NCI-H1930 (cell line): ENCODE measurements around the gene RFC4.
A peak's percentile ranks its signal among the peaks of the same experiment; 100 is the strongest.
"Not testable (repeated sequence)": the region's sequence is repeated elsewhere in the genome, so short reads cannot be mapped to it uniquely, and the experiment has no call there.

ENCODE experiments used
- DNase-seq, 2 experiments: peaks; one replicate each; lab custom pipeline; 2025; lab: John Stamatoyannopoulos, UW

Gene RFC4

GRCh38 chr3:186806089-186807055 is at the start of gene RFC4:
RFC4 (minus strand) TSS chr3:186806482; CDS start chr3:186804713, 1,769 bp downstream.
- peak; percentile 52 to 78 for DNase-seq

DNA sequence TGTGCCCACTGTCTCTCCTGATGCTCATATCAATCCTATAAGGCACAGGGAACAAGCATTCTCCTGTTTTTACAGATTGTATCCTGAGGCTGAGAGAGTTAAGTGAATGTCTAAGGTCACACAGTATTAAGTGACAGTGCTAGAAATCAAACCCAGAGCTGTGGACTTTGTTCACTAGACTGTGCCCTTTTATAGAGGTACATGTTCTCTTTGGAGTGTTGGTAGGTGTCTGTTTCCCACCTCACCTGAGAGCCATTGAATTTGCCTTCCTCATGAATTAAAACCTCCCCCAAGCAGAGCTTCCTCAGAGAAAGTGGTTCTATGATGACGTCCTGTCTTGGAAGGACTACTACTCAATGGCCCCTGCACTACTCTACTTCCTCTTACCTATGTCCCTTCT is 48.7 kb upstream of the RFC4 start:
- DNase-seq, result no peak

DNA sequence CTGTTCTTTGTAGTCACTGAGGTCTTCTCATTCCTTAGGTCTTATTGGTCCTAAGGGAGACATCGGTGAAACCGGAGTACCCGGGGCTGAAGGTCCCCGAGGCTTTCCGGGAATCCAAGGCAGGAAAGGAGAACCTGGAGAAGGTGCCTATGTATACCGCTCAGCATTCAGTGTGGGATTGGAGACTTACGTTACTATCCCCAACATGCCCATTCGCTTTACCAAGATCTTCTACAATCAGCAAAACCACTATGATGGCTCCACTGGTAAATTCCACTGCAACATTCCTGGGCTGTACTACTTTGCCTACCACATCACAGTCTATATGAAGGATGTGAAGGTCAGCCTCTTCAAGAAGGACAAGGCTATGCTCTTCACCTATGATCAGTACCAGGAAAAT is 47.9 kb upstream of the RFC4 start:
- DNase-seq, result no peak

GRCh38 chr3:186852994-186853393 is 46.7 kb upstream of the RFC4 start:
- DNase-seq, result no peak

GRCh38 chr3:186851835-186852234 is 45.6 kb upstream of the RFC4 start:
- DNase-seq, result not testable (repeated sequence)

DNA sequence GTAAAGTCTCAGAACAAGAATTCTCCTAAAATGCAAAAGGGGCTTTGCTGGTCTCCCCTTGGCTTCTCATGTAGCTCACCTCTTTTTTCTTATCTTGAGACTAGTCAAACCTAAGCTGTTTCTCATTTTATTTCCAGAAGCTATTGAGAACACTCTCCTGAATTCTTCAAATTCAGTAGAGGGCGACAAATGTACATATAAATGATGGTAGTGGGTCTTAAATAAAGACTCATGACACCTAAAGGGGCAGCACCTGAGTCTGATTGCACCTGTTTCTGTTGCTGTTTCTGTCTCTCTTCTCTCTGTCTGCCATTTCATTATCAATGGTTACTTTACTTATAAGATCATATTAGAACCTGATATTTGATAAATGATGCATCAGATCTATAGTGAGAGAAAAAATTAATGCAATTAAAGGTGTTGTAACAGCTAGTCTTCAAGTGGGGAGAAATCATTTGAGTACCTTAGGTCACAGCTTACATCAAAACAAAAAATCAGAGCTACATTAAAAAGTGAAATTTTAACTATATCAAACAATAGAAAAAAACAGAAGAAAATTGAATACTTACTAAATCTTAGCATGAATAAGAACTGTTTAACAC is 43.2 kb upstream of the RFC4 start:
- peak; percentile 4 to 7 for DNase-seq

- no peak for DNase-seq
Observed at GRCh38 chr3:186847437-186847836, 41.2 kb upstream of the RFC4 start.

- no peak for DNase-seq
Observed at GRCh38 chr3:186845756-186846155, 39.5 kb upstream of the RFC4 start.

GRCh38 chr3:186844908-186845307 is 38.6 kb upstream of the RFC4 start:
- no peak for DNase-seq

DNA sequence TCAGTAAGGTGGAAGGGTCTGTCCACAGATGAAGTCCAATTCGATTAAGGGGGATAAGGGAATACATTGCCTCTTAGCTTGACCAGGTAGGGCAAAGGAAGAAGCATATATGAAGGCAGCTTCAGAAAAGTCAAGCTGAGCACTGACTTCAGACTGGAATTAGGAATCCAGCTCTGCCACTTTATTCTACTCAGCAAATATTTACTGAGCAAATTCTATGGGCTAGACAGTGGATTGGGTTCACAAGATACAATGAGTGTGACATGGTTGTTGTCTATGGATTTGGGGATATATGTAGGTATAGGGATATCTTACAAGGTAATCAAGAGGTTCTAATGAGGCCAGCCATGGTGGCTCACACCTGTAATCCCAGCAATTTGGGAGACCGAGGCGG is 36.8 kb upstream of the RFC4 start:
- no peak for DNase-seq

- DNase-seq, result no peak
Observed at GRCh38 chr3:186842426-186843038, 36.2 kb upstream of the RFC4 start, which contains the start of gene ADIPOQ. ADIPOQ (plus strand) TSS chr3:186842710; CDS start chr3:186853059, 10,349 bp downstream.

- DNase-seq, result no peak
Observed at GRCh38 chr3:186841620-186842019, 35.3 kb upstream of the RFC4 start.

GRCh38 chr3:186839874-186840641 is 33.8 kb upstream of the RFC4 start:
- DNase-seq, result no peak

GRCh38 chr3:186832276-186832675 is 26.0 kb upstream of the RFC4 start:
- DNase-seq, result no peak

DNA sequence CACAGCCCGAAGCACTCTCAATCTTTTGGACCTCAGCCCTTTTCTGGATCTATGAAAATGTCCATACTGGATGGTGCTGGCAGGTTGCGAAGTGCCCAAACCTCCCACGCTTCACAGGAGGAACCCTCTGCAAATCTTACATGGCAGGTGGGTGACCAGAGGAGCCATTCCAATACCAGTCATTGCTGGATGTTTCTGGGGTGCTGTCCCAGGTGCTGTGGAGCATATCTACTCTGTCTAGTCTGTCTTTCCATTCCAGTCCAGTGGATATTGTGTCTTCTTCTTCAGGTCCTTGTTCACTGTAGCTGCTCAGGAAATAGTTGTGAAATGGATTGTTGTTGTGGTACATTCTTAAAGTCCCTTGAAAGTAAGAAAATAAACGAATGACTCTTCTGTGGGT is 25.5 kb upstream of the RFC4 start:
- no peak for DNase-seq

DNA sequence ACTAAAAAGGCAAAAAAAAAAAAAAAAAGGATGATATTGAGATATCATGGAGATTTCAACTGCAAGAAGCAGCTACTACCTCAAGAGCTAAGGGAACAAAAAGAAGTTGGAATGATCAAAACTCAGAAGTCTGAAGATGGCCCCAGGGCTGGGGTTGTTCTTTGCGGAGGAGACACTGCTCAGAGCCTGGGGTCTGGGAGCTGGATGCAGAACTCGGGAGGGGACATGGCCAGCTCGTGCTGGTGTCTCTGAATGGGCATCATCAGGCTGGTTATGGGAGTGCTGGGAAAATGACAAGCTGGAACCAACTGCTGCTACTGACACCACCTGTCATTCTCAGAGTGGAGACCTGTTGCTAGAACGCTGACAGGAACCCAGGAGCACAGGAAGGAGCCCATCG is 22.1 kb upstream of the RFC4 start:
- DNase-seq, result no peak

DNA sequence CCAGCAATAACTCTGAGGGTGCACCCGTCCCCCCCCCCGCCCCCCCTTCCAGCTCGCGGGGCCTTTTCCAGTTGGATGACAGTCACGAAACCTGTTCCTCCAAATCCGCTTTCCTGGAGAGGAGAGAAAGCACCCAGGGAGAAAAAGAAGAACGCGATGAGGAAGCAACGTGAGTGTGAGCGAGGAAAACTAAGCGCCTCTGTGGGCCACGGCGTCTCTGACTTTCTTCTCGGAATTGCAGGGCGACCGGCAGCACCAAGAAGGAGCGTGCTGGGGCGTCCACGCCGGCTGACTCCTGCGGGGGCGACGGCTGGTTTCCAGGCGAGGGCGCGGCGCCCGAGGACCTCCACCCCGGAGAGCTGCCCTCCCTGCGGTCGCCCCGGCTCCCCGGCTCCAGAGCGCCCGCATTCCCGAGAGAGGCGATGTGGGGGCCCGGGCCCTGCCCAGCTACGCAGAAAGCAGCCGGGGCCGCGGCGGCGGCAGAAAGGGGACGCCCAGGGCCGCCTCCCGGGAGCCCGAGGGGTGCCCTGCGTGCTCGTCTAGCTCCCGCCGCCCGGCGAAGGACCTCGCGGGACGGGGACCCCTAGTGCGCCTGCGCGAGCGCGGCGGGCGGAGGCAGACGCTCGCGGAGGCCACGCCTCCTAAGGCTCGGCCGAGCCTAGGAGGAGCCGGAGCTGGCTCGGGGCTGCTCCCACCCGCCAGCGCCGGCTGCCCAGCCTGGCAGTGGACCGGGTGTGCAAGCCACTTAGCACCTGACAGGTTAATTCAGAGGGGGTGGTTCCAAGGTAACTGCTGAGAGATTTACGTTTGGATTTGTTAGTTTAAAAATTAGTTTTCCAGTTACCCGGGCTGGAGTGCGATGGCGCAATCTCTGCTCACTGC is 20.9 kb upstream of the RFC4 start:
- DNase-seq, result peak; percentile 75 to 88

DNA sequence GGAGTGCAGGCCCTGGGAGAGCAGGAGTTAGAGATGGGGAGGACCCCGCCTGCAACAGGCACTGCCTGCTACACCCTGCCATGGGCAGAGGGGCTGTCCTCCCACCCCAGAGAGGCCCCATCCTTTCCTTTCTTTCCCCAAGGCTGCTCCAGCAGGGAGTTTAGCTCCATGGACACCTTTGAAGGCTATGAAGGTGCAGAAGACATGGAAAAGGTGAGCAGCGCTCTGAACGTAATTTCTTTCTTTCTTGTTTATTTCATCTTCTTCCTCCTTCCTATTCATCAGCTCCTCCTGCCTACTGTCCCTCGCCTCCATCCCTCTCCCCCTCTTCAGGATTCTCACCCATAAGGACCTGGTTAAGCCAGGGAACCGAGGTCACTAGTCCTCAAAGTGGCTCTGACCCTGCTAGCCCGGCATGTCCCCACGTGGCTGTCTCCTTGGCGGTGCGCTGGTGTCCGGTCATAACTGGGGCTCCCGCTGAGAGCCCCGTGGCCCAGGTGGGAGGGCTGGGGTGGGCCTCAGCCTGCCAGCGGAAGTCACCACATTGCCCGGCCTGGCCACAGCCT is 20.2 kb upstream of the RFC4 start:
- DNase-seq, result no peak

- DNase-seq, result no peak
Observed at GRCh38 chr3:186825872-186826409, 19.7 kb upstream of the RFC4 start.

- no peak for DNase-seq
Observed at GRCh38 chr3:186825294-186825821, 19.1 kb upstream of the RFC4 start.
